Thoracic aorta (tissue), 2 donors: ENCODE measurements around the gene SAE1. TPM values are rescaled to one million over a fixed set of nuclear protein-coding genes. Genes with fewer than 3 reads are reported as not detected.

Experiments used
- ATAC-seq: fragments of 150-250 bp; one replicate; pipeline ENCODE4 v1.8.0; 2017; ENCODE audit warnings: low read depth; ENCODE audit not compliant: insufficient number of reproducible peaks, low FRiP score
- DNase-seq: peaks from one replicate; pipeline ENCODE4 v3.0.0-alpha.2; 2020; ENCODE audit warnings: low spot score
- H3K27ac ChIP-seq, 2 donors: fragments of 200-600 bp; sonication (generic); 1 replicate in 1 of 2; 2 replicates in 1 of 2; pipeline ENCODE4 v1.5.1; 2016; ENCODE audit warnings: mild to moderate bottlenecking in 2 of 2, moderate library complexity in 2 of 2
- H3K27me3 ChIP-seq: fragments of 200-600 bp; sonication (generic); replicated peaks from 2 replicates; pipeline ENCODE4 v1.6.0; 2016; ENCODE audit warnings: mild to moderate bottlenecking; ENCODE audit not compliant: insufficient read depth
- H3K36me3 ChIP-seq: fragments of 200-600 bp; sonication (generic); one replicate; pipeline ENCODE4 v1.5.1; 2016
- H3K4me1 ChIP-seq, 2 donors: fragments of 200-600 bp; sonication (generic); 1 replicate in 1 of 2; 2 replicates in 1 of 2; pipeline versions ENCODE4 v1.5.1 to v1.6.0; 2016; ENCODE audit warnings: low read depth in 2 of 2, mild to moderate bottlenecking in 1 of 2; ENCODE audit not compliant: control insufficient read depth in 1 of 2
- H3K4me3 ChIP-seq: fragments of 200-600 bp; sonication (generic); 2 replicates; pipeline ENCODE4 v1.5.1; 2016; ENCODE audit warnings: mild to moderate bottlenecking
- H3K9me3 ChIP-seq: fragments of 200-600 bp; sonication (generic); 2 replicates; pipeline ENCODE4 v1.5.1; 2016
- CTCF ChIP-seq: fragments of 200-600 bp; sonication (generic); IDR thresholded peaks from one replicate; pipeline ENCODE4 v1.5.1; 2019; ENCODE audit warnings: antibody characterized with exemption
- total RNA-seq, 2 donors: library from RNA; depleted of rRNA; stranded (reverse); fragments of >200 nt; gene quantifications; one replicate each; pipeline versions ENCODE4 v1.1.0 to v1.2.3, GENCODE V29; 2016

Gene SAE1
- total RNA-seq, 2 donors from 2014 or later = 39.3 to 50.8 TPM

- H3K27ac ChIP-seq = peak overlapping the region; percentile 99 to 100
- peak overlapping the region; percentile 97 for H3K4me3 ChIP-seq
- peaks cover 17 to 58% of the 10 kb centered on the region in 2 donors for H3K4me1 ChIP-seq
- H3K27me3 ChIP-seq = no peaks in the 10 kb centered on the region
- H3K9me3 ChIP-seq = no peaks in the 10 kb centered on the region
- TF ChIP-seq CTCF = no peak
- ATAC-seq = no peak
- no peak for DNase-seq
- H3K36me3 ChIP-seq = no peaks in the 10 kb centered on the region
Measured at GRCh38 chr19:47229676-47230053, 99.0 kb downstream of the SAE1 start.

- peak; percentile 85 for TF ChIP-seq CTCF
- no peaks in the 10 kb centered on the region for H3K27me3 ChIP-seq
- H3K4me1 ChIP-seq = peaks cover 17 to 54% of the 10 kb centered on the region in 2 donors
- ATAC-seq = no peak
- DNase-seq = no peak
- H3K36me3 ChIP-seq = no peaks in the 10 kb centered on the region
- peak overlapping the region; percentile 97 for H3K4me3 ChIP-seq
- H3K9me3 ChIP-seq = no peaks in the 10 kb centered on the region
- H3K27ac ChIP-seq = peak overlapping the region; percentile 99 to 100
Measured at GRCh38 chr19:47230054-47230920, 99.7 kb downstream of the SAE1 start.

GRCh38 chr19:47230921-47231214 is 100.2 kb downstream of the SAE1 start, which contains the start of gene BBC3:
BBC3 (minus strand) TSS chr19:47231199; CDS start chr19:47228431, 2,768 bp downstream.
- Histone ChIP-seq H3K4me3 (peak within 1 kb of the TSS; percentile 97), H3K9me3 (no peaks in the 10 kb centered on the region), H3K36me3 (no peaks in the 10 kb centered on the region), H3K27me3 (no peaks in the 10 kb centered on the region), H3K4me1 (peaks cover 12 to 48% of the 10 kb centered on the region in 2 donors), H3K27ac (peak within 1 kb of the TSS; percentile 99 to 100)
- ATAC-seq = no peak
- TF ChIP-seq CTCF = no peak
- DNase-seq = no peak

- DNase-seq = peak; percentile 52
- TF ChIP-seq CTCF = no peak
- Histone ChIP-seq H3K4me3 (peak overlapping the region; percentile 97), H3K36me3 (no peaks in the 10 kb centered on the region), H3K4me1 (peaks cover 12 to 47% of the 10 kb centered on the region in 2 donors), H3K27me3 (no peaks in the 10 kb centered on the region), H3K9me3 (no peaks in the 10 kb centered on the region), H3K27ac (peak overlapping the region; percentile 60 to 100)
- ATAC-seq = peak; percentile 33
Measured at GRCh38 chr19:47231215-47232054, 100.8 kb downstream of the SAE1 start.
